Ammon's horn (tissue), 1 donor: Measurements from ENCODE around the gene CFAP210.
"Not testable (repeated sequence)": the region's sequence is repeated elsewhere in the genome, so short reads cannot be mapped to it uniquely, and the experiment has no call there.

Source experiments
- DNase-seq: peaks from one replicate; pipeline ENCODE4 v3.0.0-alpha.2; 2016; ENCODE audit warnings: low spot score

CFAP210 gene

GRCh38 chr2:169619946-169620345, 74.3 kb downstream of the CFAP210 start:
- DNase-seq = no peak

GRCh38 chr2:169615982-169616381, 78.2 kb downstream of the CFAP210 start:
- not testable (repeated sequence) for DNase-seq

- DNase-seq = no peak
Measured at GRCh38 chr2:169613876-169614275, 80.3 kb downstream of the CFAP210 start.

GRCh38 chr2:169609264-169609663, 84.9 kb downstream of the CFAP210 start:
- no peak for DNase-seq

- DNase-seq = no peak
Measured at GRCh38 chr2:169599568-169599967, 94.6 kb downstream of the CFAP210 start.

- no peak for DNase-seq
Measured at GRCh38 chr2:169598982-169599381, 95.2 kb downstream of the CFAP210 start.

- not testable (repeated sequence) for DNase-seq
Measured at GRCh38 chr2:169596546-169596945, 97.7 kb downstream of the CFAP210 start.
